A204.1 (cell line): ENCODE results near the gene S100A6.

ENCODE experiments used
- FAIRE-seq: peaks from 2 replicates; lab custom pipeline; 2012; peaks lifted over from hg19 to GRCh38; lab: Jason Lieb, UNC

S100A6 gene

GRCh38 chr1:153545067-153546055, 9.6 kb upstream of the S100A6 start, which contains the start of gene S100A4:
Gene S100A4 (minus strand): TSS chr1:153545806. CDS start chr1:153544794, 1,012 bp downstream.
- no peak for FAIRE-seq

- no peak for FAIRE-seq
Observed at GRCh38 chr1:153544453-153545066, 8.8 kb upstream of the S100A6 start.

- no peak for FAIRE-seq
Observed at GRCh38 chr1:153543736-153544135, 7.9 kb upstream of the S100A6 start.

GRCh38 chr1:153542956-153543711, 7.3 kb upstream of the S100A6 start:
- no peak for FAIRE-seq

- no peak for FAIRE-seq
Observed at GRCh38 chr1:153541641-153542590, 6.1 kb upstream of the S100A6 start.

GRCh38 chr1:153540394-153541361, 4.9 kb upstream of the S100A6 start, which contains the start of gene S100A5:
Gene S100A5 (minus strand): TSS chr1:153540934. CDS start chr1:153540191, 743 bp downstream.
- no peak for FAIRE-seq

- FAIRE-seq = no peak
Observed at GRCh38 chr1:153539395-153540093, 3.8 kb upstream of the S100A6 start.

GRCh38 chr1:153538315-153538821, 2.6 kb upstream of the S100A6 start:
- no peak for FAIRE-seq

GRCh38 chr1:153537376-153537730, 1.6 kb upstream of the S100A6 start:
- no peak for FAIRE-seq

GRCh38 chr1:153536671-153537375, 1.0 kb upstream of the S100A6 start:
- FAIRE-seq = no peak

GRCh38 chr1:153536012-153536670, 350 bp upstream of the S100A6 start:
- FAIRE-seq = no peak

GRCh38 chr1:153534925-153535241, 908 bp downstream of the S100A6 start:
- FAIRE-seq = no peak

- no peak for FAIRE-seq
Observed at GRCh38 chr1:153534226-153534924, 1.4 kb downstream of the S100A6 start.

- FAIRE-seq = no peak
Observed at GRCh38 chr1:153533689-153534201, 2.0 kb downstream of the S100A6 start.

GRCh38 chr1:153532769-153533599, 2.8 kb downstream of the S100A6 start:
- FAIRE-seq = no peak

GRCh38 chr1:153532181-153532580, 3.6 kb downstream of the S100A6 start:
- FAIRE-seq = no peak

GRCh38 chr1:153531638-153532037, 4.2 kb downstream of the S100A6 start:
- no peak for FAIRE-seq
